ENCODE results near the gene CFAP221. TPM values are rescaled to one million over a fixed set of nuclear protein-coding genes. Genes with fewer than 3 reads are reported as not detected.

The CFAP221 gene
- total RNA-seq, 2 donors from 2014 or later, result 12.2 to 21.5 TPM

DNA sequence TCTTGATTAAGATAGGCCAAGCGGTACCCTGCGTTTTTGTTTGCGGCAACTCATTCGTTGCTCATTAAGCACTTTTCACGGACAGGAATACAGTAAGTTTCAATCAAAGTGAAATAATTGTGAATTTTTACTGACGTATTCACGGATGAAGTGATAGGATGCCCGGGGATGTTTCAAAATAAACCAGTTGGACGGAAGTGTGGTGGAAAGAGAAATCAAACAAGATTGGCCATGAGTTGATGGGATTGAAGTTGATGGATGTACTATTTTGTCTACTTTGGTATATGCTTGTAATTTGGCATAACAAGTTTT is 135.2 kb downstream of the CFAP221 start:
- DNase-seq (no peak), ATAC-seq (no peak)
- H3K4me3 ChIP-seq, result peak overlapping the region; percentile 72 to 74
- 1 to 4% methylated on average over 9 of the region's 9 CpGs for WGBS, 2 donors
- H3K36me3 ChIP-seq (replicated peaks in 1 of 2; ENCODE audit: insufficient read depth in 1 of 2, low read depth in 2 of 2), result no peaks in the 10 kb centered on the region
- H3K9me3 ChIP-seq, result no peaks in the 10 kb centered on the region
- peaks cover 17% of the 10 kb centered on the region for H3K4me1 ChIP-seq
- H3K27ac ChIP-seq, result peak overlapping the region in 3 of 4 donors; percentile 45 to 80 (median 66)
- no peaks in the 10 kb centered on the region for H3K27me3 ChIP-seq
- no peak for TF ChIP-seq POLR2A (IDR thresholded peaks at IDR 0.05)
- TF ChIP-seq CTCF (IDR thresholded peaks at IDR 0.05), result no peak
- intact Hi-C loops (cut with DNase I), result no loop called here

DNA sequence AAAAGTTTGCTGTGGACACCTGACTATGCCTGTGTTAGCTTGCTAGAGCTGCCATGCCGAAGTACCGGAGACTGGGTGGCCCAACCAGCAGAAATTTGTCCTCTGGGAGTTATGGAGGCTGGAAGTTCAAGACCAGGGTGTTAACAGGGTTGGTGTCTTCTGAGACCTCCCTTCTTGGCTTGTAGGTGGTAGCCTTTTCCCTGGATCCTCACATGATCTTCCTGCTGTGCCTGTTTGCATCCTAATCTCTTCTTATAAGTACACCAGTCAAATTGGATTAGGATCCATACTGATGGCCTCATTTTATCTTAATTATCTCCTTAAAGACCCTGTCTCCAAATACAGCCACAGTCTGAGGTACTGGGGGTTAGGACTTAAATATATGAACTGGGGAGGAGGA is 135.6 kb downstream of the CFAP221 start:
- Histone ChIP-seq H3K27ac (no peak overlapping the region), H3K27me3 (no peaks in the 10 kb centered on the region), H3K36me3 (replicated peaks in 1 of 2; ENCODE audit: insufficient read depth in 1 of 2, low read depth in 2 of 2) (no peaks in the 10 kb centered on the region), H3K4me1 (peaks cover 17% of the 10 kb centered on the region), H3K9me3 (no peaks in the 10 kb centered on the region), H3K4me3 (no peak overlapping the region)
- ATAC-seq (no peak), DNase-seq (no peak)
- 70 to 94% methylated on average over 2 of the region's 2 CpGs for WGBS, 2 donors
- TF ChIP-seq CTCF (IDR thresholded peaks at IDR 0.05), result no peak
- no peak for TF ChIP-seq POLR2A (IDR thresholded peaks at IDR 0.05)
- intact Hi-C loops (cut with DNase I), result no loop called here

DNA sequence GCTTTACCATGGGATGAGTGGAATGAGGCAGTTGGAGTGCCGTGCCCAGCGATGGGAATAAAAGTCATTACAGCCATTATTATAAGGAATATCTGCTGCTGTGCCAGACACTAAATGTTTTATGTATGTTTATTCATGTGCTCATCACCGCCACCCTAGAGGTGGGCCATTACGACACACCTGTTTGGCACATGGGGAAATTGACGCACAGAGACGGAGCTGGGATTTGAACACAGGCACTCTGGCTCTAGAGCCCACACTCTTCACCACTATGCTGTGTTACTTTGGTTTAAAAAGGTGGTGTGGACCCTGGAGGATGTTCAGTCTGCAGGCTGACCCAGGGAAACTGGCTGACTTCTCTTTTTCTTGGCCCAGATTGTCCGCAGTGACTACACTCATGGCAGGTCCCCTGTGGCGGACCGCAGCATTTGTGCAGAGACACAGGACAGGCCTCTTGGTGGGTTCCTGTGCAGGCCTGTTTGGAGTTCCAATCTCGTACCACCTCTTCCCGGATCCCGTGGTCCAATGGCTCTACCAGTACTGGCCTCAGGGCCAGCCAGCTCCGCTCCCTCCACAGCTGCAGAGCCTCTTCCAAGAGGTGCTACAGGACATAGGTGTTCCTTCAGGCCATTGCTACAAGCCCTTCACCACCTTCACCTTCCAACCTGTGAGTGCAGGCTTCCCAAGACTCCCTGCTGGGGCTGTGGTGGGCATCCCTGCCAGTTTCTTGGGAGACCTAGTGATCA is 136.4 kb downstream of the CFAP221 start:
- DNase-seq (no peak), ATAC-seq (no peak)
- WGBS, 2 donors, result 95 to 99% methylated on average over 9 to 12 of the region's 13 CpGs
- intact Hi-C loops (cut with DNase I), result no loop called here
- Histone ChIP-seq H3K9me3 (no peaks in the 10 kb centered on the region), H3K36me3 (replicated peaks in 1 of 2; ENCODE audit: insufficient read depth in 1 of 2, low read depth in 2 of 2) (no peaks in the 10 kb centered on the region), H3K27me3 (no peaks in the 10 kb centered on the region), H3K4me1 (peaks cover 17% of the 10 kb centered on the region), H3K4me3 (no peak overlapping the region), H3K27ac (no peak overlapping the region)
- TF ChIP-seq CTCF (IDR thresholded peaks at IDR 0.05), result no peak
- no peak for TF ChIP-seq POLR2A (IDR thresholded peaks at IDR 0.05)

DNA sequence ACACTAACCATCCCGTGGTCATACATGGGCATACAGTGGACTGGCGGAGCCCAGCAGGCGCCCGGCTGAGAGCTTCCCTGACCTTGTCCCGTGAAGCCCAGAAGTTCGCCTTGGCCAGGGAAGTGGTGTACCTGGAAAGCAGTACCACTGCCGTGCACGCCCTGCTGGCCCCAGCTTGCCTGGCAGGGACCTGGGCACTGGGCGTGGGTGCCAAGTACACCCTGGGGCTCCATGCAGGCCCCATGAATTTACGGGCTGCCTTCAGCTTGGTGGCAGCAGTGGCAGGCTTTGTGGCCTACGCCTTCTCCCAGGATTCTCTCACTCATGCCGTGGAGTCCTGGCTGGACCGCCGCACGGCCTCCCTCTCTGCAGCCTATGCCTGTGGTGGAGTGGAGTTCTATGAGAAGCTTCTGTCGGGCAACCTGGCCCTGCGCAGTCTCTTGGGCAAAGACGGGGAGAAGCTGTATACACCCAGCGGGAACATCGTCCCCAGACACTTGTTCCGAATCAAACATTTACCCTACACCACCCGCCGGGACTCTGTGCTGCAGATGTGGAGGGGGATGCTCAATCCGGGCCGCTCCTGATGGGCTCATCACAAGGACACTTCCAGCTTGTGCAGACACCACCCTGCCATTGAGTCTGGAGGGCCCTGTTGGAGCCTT is 137.1 kb downstream of the CFAP221 start:
- ATAC-seq (no peak), DNase-seq (no peak)
- no peak for TF ChIP-seq POLR2A (IDR thresholded peaks at IDR 0.05)
- no peak for TF ChIP-seq CTCF (IDR thresholded peaks at IDR 0.05)

DNA sequence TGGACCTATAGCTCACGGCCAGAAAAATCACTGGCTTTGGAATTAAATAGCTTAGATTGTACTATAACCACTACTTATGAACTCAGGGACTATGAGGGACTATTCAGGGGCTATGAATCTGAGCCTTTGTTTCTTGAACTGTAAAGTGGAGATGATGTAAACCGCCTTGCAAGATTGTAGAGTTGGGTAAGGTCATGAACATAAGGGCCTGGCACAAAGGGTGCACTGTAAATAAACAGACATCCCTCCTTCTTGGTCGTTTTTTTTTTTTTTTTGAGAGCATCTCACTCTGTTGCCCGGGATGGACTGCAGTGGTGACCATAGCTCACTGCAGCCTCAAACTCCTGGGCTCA is 137.6 kb downstream of the CFAP221 start:
- no peak for ATAC-seq
- TF ChIP-seq POLR2A (IDR thresholded peaks at IDR 0.05) (no peak), CTCF (IDR thresholded peaks at IDR 0.05) (no peak)

More for the DNA sequence above, 137.1 kb downstream of the CFAP221 start:
- intact Hi-C loops (cut with DNase I), result no loop called here
- Histone ChIP-seq H3K27me3 (no peaks in the 10 kb centered on the region), H3K36me3 (replicated peaks in 1 of 2; ENCODE audit: insufficient read depth in 1 of 2, low read depth in 2 of 2) (no peaks in the 10 kb centered on the region), H3K9me3 (no peaks in the 10 kb centered on the region), H3K4me1 (peaks cover 17% of the 10 kb centered on the region), H3K4me3 (no peak overlapping the region), H3K27ac (no peak overlapping the region)
- WGBS, 2 donors, result 92 to 97% methylated on average over 13 to 24 of the region's 25 CpGs

More for the DNA sequence above, 137.6 kb downstream of the CFAP221 start:
- Histone ChIP-seq H3K27ac (no peak overlapping the region), H3K36me3 (replicated peaks in 1 of 2; ENCODE audit: insufficient read depth in 1 of 2, low read depth in 2 of 2) (no peaks in the 10 kb centered on the region), H3K27me3 (no peaks in the 10 kb centered on the region), H3K4me1 (peaks cover 17% of the 10 kb centered on the region), H3K9me3 (no peaks in the 10 kb centered on the region), H3K4me3 (no peak overlapping the region)
- 73 to 81% methylated on average over 3 to 4 of the region's 4 CpGs for WGBS, 2 donors
- intact Hi-C loops (cut with DNase I), result no loop called here
- no peak for DNase-seq

All from body of pancreas (tissue), 4 donors.